K562 (cell line): Measurements from ENCODE around the gene ZFP36. TPM values are rescaled to one million over a fixed set of nuclear protein-coding genes. Genes with fewer than 3 reads are reported as not detected.

Source experiments
- PHF21A ChIP-seq: fragments of 450-650 bp; IDR thresholded peaks from 2 replicates; pipeline ENCODE4 v1.6.1; 2017; ENCODE audit warnings: low read depth, borderline replicate concordance
- ZNF3 ChIP-seq: fragments of 250-450 bp; sonication (Bioruptor Pico); IDR thresholded peaks from 2 replicates; pipeline ENCODE4 v1.5.0; 2021; ENCODE audit warnings: mild to moderate bottlenecking, moderate library complexity
- polyA plus RNA-seq, 8 experiments: library from polyadenylated mRNA; depleted of rRNA in 4 of 8; stranded (reverse) in 5 of 8; unstranded in 3 of 8; fragments of >200 nt; fragmentation: Nextera tagmentation in 2 of 8; fragmentation: Illumina TruSeq in 1 of 8; extraction: Ambion mirVana in 2 of 8; extraction: Trizol in 1 of 8; gene quantifications; 2 replicates each; pipeline versions ENCODE4 v1.2.1 to v1.2.3, GENCODE V29; 2011 to 2014; ENCODE audit warnings: inconsistent platforms in 1 of 8, missing spikeins in 1 of 8
- total RNA-seq, 7 experiments: library from RNA; depleted of rRNA in 6 of 7; stranded (reverse); fragments of >200 nt in 6 of 7; fragmentation: Illumina TruSeq in 2 of 7; extraction: Trizol in 2 of 7; gene quantifications; 2 replicates each; pipeline versions ENCODE4 v1.2.1 to v1.2.3, GENCODE V29; 2011 to 2021; ENCODE audit warnings: low replicate concordance in 1 of 7
- TF ChIP-seq, protein P1 (sequence below): fragments of 450-650 bp; IDR thresholded peaks from 2 replicates; pipeline ENCODE4 v1.6.1; 2016
- TF ChIP-seq, protein P2 (sequence below): sonication (generic); formaldehyde crosslinking; IDR thresholded peaks from 2 replicates; pipeline ENCODE4 v1.4.0; 2020; ENCODE audit warnings: mild to moderate bottlenecking, missing genetic modification reagents

Gene ZFP36
- total and polyA plus RNA-seq, 9 of the 15 experiments (the other 6 are each of a cell fraction or from before 2014, with no cell fraction given) = 1.0 to 20.1 (median 3.5) TPM

DNA sequence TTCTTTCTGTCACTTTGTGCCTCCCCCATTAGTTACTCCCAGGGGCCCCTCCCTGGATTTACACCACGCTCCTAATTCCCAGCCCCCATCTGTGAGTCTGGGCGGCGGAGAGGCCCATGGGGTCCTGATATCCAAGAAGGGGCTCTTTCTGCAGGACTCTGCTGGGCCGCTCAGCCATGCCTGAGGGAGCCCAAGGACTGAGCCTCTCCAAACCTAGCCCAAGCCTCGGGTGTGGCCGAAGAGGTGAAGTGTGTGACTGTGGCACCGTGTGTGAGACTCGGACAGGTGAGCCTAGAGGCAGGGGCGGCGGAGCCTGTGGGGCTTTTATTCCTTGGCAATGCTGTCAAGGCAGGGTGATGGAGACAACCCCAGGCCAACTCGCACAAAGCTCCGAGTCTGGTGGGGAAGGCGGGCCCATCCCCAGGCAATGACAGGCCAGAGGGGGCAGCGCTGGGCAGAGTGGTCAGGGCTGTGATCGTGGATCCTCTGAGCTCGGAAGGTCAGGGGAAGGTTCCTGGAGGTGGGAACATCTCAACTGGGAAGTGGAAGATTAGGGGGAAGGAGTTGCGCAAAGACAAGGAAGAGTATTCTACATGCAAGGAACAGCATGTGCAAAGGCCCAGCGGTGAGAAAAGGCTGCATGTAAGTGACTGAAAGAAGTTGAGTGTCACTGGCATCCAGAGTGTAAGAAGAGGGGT is 7.4 kb downstream of the ZFP36 start (continued):
- TF ChIP-seq, protein P1, sequence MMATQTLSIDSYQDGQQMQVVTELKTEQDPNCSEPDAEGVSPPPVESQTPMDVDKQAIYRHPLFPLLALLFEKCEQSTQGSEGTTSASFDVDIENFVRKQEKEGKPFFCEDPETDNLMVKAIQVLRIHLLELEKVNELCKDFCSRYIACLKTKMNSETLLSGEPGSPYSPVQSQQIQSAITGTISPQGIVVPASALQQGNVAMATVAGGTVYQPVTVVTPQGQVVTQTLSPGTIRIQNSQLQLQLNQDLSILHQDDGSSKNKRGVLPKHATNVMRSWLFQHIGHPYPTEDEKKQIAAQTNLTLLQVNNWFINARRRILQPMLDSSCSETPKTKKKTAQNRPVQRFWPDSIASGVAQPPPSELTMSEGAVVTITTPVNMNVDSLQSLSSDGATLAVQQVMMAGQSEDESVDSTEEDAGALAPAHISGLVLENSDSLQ = peak; percentile 12; the same call in 1 of the 2 replicates
- TF ChIP-seq, protein P2, sequence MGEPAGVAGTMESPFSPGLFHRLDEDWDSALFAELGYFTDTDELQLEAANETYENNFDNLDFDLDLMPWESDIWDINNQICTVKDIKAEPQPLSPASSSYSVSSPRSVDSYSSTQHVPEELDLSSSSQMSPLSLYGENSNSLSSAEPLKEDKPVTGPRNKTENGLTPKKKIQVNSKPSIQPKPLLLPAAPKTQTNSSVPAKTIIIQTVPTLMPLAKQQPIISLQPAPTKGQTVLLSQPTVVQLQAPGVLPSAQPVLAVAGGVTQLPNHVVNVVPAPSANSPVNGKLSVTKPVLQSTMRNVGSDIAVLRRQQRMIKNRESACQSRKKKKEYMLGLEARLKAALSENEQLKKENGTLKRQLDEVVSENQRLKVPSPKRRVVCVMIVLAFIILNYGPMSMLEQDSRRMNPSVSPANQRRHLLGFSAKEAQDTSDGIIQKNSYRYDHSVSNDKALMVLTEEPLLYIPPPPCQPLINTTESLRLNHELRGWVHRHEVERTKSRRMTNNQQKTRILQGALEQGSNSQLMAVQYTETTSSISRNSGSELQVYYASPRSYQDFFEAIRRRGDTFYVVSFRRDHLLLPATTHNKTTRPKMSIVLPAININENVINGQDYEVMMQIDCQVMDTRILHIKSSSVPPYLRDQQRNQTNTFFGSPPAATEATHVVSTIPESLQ (CRISPR knock-in tag) = 0 out of 2 replicates have a peak, but pooled peaks have one; percentile 41
- no peak for TF ChIP-seq PHF21A
- peak; percentile 71 for TF ChIP-seq ZNF3
